SU-DHL-6 (cell line): ENCODE measurements around the gene DCAF8L2.

ENCODE experiments used
- H2AFZ ChIP-seq: fragments of 200-600 bp; sonication (generic); 2 replicates; pipeline ENCODE4 v1.6.1; 2014; ENCODE audit warnings: low read depth, mild to moderate bottlenecking, moderate library complexity, mixed read lengths, antibody characterized with exemption, low read length; ENCODE audit not compliant: severe bottlenecking
- H3F3A ChIP-seq: fragments of 200-600 bp; shearing (Covaris generic); 2 replicates; pipeline ENCODE4 v1.6.0; 2016; ENCODE audit warnings: antibody characterized with exemption, mild to moderate bottlenecking; ENCODE audit not compliant: insufficient read depth
- H3K27ac ChIP-seq: fragments of 200-600 bp; sonication (generic); 2 replicates; pipeline ENCODE4 v1.5.1; 2016; ENCODE audit warnings: low read depth, mild to moderate bottlenecking, low read length, moderate library complexity, mixed read lengths
- H3K27me3 ChIP-seq: fragments of 200-600 bp; sonication (generic), shearing (Covaris generic); 2 replicates; pipeline ENCODE4 v1.6.0; 2014; ENCODE audit warnings: mild to moderate bottlenecking, low read length
- H3K36me3 ChIP-seq: fragments of 200-600 bp; sonication (generic); 2 replicates; pipeline ENCODE4 v1.6.1; 2014; ENCODE audit warnings: mild to moderate bottlenecking, low read length, mixed read lengths
- H3K4me2 ChIP-seq: fragments of 300-600, 200-600 bp; shearing (Covaris generic), sonication (generic); 2 replicates; pipeline ENCODE4 v1.6.0; 2014; ENCODE audit warnings: low read length, low read depth, mild to moderate bottlenecking; ENCODE audit not compliant: poor library complexity, severe bottlenecking
- H3K4me3 ChIP-seq: fragments of 200-600 bp; sonication (generic); 2 replicates; pipeline ENCODE4 v1.5.1; 2014; ENCODE audit warnings: antibody characterized with exemption, low read length, mild to moderate bottlenecking, mixed read lengths; ENCODE audit not compliant: insufficient read depth, poor library complexity, severe bottlenecking
- H3K79me2 ChIP-seq: fragments of 200-600 bp; sonication (generic); 2 replicates; pipeline ENCODE4 v1.6.1; 2014; ENCODE audit warnings: mild to moderate bottlenecking, low read length, moderate library complexity; ENCODE audit not compliant: insufficient read depth
- H3K9ac ChIP-seq: fragments of 200-600 bp; sonication (generic); 2 replicates; pipeline ENCODE4 v1.7.0; 2014; ENCODE audit warnings: mild to moderate bottlenecking, low read length
- H3K9me2 ChIP-seq: fragments of 200-600 bp; sonication (generic); replicated peaks from 2 replicates; pipeline ENCODE4 v1.6.1; 2014; ENCODE audit warnings: low read length; ENCODE audit not compliant: insufficient read depth
- H3K9me3 ChIP-seq: fragments of 200-600 bp; sonication (generic); 2 replicates; pipeline ENCODE4 v1.6.1; 2014; ENCODE audit warnings: low read length, mixed read lengths; ENCODE audit not compliant: insufficient read depth
- H4K20me1 ChIP-seq: fragments of 200-600 bp; sonication (generic); 2 replicates; pipeline ENCODE4 v1.6.1; 2014; ENCODE audit warnings: low read depth, mild to moderate bottlenecking, antibody characterized with exemption, low read length, moderate library complexity, mixed read lengths
- EZH2phosphoT487 ChIP-seq: fragments of 200-600 bp; sonication (generic), shearing (Covaris generic); conservative IDR thresholded peaks from 2 replicates; pipeline ENCODE4 v1.6.1; 2018; ENCODE audit warnings: mild to moderate bottlenecking, antibody characterized with exemption, low read length, moderate library complexity, mixed read lengths
- TF ChIP-seq, protein P1 (sequence below): fragments of 200-600 bp; sonication (generic); IDR thresholded peaks from one replicate; pipeline ENCODE4 v1.5.1; 2017; ENCODE audit warnings: antibody characterized with exemption, mild to moderate bottlenecking, low read length, moderate library complexity; ENCODE audit not compliant: insufficient read depth, poor library complexity, severe bottlenecking

Gene DCAF8L2

DNA sequence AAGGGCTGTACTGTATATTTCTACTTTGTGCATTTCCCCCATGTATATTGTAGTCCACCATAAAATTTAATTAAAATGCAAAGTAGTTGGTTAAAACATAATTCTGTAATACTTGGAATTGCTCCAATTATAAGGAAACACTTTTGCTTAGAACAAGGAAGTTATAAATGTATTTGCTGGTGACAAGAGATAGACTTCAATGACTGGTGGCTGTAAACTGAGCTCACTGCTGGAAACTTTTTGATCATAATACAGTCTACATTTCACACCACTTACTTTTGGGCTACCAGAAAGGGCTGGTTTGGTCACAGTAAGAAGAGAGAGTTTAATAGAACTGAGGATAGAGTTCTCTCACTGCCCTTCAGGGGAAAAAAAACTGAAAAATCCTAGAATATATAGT is 32.7 kb downstream of the DCAF8L2 start:
- Histone ChIP-seq H3K36me3 (no peaks in the 10 kb centered on the region), H3K27ac (no peak overlapping the region), H3K4me2 (no peak overlapping the region), H3F3A (no peaks in the 10 kb centered on the region), H2AFZ (no peak overlapping the region), H3K9ac (no peak overlapping the region), H3K4me3 (no peak overlapping the region), H4K20me1 (no peaks in the 10 kb centered on the region), H3K79me2 (no peaks in the 10 kb centered on the region), H3K9me3 (no peaks in the 10 kb centered on the region), H3K9me2 (no peaks in the 10 kb centered on the region), H3K27me3 (no peaks in the 10 kb centered on the region)
- no peak for TF ChIP-seq EZH2phosphoT487
- TF ChIP-seq, protein P1, sequence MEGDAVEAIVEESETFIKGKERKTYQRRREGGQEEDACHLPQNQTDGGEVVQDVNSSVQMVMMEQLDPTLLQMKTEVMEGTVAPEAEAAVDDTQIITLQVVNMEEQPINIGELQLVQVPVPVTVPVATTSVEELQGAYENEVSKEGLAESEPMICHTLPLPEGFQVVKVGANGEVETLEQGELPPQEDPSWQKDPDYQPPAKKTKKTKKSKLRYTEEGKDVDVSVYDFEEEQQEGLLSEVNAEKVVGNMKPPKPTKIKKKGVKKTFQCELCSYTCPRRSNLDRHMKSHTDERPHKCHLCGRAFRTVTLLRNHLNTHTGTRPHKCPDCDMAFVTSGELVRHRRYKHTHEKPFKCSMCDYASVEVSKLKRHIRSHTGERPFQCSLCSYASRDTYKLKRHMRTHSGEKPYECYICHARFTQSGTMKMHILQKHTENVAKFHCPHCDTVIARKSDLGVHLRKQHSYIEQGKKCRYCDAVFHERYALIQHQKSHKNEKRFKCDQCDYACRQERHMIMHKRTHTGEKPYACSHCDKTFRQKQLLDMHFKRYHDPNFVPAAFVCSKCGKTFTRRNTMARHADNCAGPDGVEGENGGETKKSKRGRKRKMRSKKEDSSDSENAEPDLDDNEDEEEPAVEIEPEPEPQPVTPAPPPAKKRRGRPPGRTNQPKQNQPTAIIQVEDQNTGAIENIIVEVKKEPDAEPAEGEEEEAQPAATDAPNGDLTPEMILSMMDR = no peak

DNA sequence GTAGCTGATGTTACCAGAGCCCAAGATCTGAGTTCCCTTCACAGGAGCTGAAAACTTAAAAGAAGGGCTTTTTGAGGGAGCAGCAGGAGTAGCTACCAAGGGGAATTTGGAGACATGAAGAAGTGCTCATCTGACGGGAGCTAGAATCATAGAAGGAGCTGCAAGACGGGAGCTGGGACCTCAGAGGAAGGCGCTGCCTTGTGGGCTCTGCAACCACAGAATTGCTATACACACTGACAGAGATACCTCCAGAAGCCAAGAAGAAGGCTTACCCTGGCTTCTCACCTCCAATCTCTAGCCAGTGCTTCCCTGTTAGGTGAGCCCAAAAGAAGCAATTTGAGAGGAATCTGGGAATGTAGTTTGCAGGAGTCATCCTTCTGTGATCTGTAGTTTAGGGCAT is 35.9 kb downstream of the DCAF8L2 start:
- Histone ChIP-seq H3K9ac (no peak overlapping the region), H3K4me3 (no peak overlapping the region), H3K9me2 (no peaks in the 10 kb centered on the region), H3K4me2 (no peak overlapping the region), H3K79me2 (no peaks in the 10 kb centered on the region), H4K20me1 (no peaks in the 10 kb centered on the region), H3F3A (no peaks in the 10 kb centered on the region), H2AFZ (no peak overlapping the region), H3K27me3 (no peaks in the 10 kb centered on the region), H3K9me3 (no peaks in the 10 kb centered on the region), H3K36me3 (no peaks in the 10 kb centered on the region), H3K27ac (no peak overlapping the region)
- TF ChIP-seq, protein P1 = no peak
- no peak for TF ChIP-seq EZH2phosphoT487

DNA sequence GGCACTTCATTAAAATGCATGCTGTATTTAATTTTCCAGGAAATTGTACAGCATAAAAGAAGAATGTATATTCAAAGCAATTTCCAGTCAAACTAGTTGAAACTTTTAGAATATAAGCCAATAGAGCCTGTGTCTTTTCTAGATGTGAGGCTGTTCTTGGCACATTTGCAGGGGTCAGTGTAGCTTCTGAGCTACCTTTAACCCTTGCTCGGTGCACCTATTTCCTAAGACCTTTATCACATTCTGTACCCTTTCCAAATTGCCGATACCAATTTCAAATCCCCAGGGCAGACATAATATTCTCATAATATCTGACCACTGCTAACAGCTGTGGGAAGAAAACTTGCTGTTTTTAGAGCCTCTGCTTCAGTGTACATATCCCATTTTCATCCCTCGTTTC is 43.2 kb downstream of the DCAF8L2 start:
- Histone ChIP-seq H3K4me3 (no peak overlapping the region), H3F3A (no peaks in the 10 kb centered on the region), H3K27me3 (no peaks in the 10 kb centered on the region), H4K20me1 (no peaks in the 10 kb centered on the region), H2AFZ (no peak overlapping the region), H3K9ac (no peak overlapping the region), H3K36me3 (no peaks in the 10 kb centered on the region), H3K9me3 (no peaks in the 10 kb centered on the region), H3K27ac (no peak overlapping the region), H3K79me2 (no peaks in the 10 kb centered on the region), H3K4me2 (no peak overlapping the region), H3K9me2 (no peaks in the 10 kb centered on the region)
- no peak for TF ChIP-seq EZH2phosphoT487
- TF ChIP-seq, protein P1 = no peak

DNA sequence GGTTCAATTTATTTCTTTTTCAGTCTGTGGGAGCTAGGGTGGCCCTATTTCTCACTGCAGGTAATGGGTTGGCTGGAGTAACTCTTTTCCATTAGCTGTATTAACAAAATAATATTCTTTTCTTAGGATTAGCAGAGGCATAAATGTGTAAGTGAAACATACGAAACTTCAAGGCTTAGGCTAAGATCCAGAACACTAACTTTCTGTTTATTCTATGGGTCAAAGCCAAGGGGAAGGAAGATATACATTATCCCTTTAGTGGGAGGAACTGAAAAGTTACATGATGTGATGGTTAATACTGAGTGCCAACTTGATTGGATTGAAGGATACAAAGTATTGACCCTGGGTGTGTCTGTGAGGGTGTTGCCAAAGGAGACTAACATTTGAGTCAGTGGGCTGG is 66.4 kb downstream of the DCAF8L2 start:
- Histone ChIP-seq H3K9ac (no peak overlapping the region), H2AFZ (no peak overlapping the region), H3K9me2 (no peaks in the 10 kb centered on the region), H3K4me2 (no peak overlapping the region), H4K20me1 (no peaks in the 10 kb centered on the region), H3K79me2 (no peaks in the 10 kb centered on the region), H3K27ac (no peak overlapping the region), H3F3A (no peaks in the 10 kb centered on the region), H3K27me3 (no peaks in the 10 kb centered on the region), H3K9me3 (no peaks in the 10 kb centered on the region), H3K4me3 (no peak overlapping the region), H3K36me3 (no peaks in the 10 kb centered on the region)
- TF ChIP-seq, protein P1 = no peak
- no peak for TF ChIP-seq EZH2phosphoT487
